HUES64 (cell line): ENCODE measurements around the gene SMPX.

Source experiments
- H3K27ac ChIP-seq: 2 replicates; pipeline ENCODE4 v1.7.0; 2013; ENCODE audit warnings: low read depth, low read length, inconsistent platforms
- H3K27me3 ChIP-seq: 2 replicates; pipeline ENCODE4 v1.6.1; 2013; ENCODE audit warnings: mild to moderate bottlenecking, low read length; ENCODE audit not compliant: insufficient read depth
- H3K36me3 ChIP-seq: 2 replicates; pipeline ENCODE4 v1.6.1; 2013; ENCODE audit warnings: mild to moderate bottlenecking, low read length; ENCODE audit not compliant: insufficient read depth
- H3K4me1 ChIP-seq: 2 replicates; pipeline ENCODE4 v1.6.1; 2013; ENCODE audit warnings: mild to moderate bottlenecking, low read length, moderate library complexity; ENCODE audit not compliant: insufficient read depth
- H3K4me3 ChIP-seq: 2 replicates; pipeline ENCODE4 v1.5.1; 2013; ENCODE audit warnings: mild to moderate bottlenecking, low read length, moderate library complexity
- H3K9ac ChIP-seq: 2 replicates; pipeline ENCODE4 v1.6.1; 2013; ENCODE audit warnings: mild to moderate bottlenecking, low read depth, low read length
- H3K9me3 ChIP-seq: 2 replicates; pipeline ENCODE4 v1.6.1; 2013; ENCODE audit warnings: low read depth, low read length; ENCODE audit not compliant: insufficient read depth
- WGBS: fragments of 150-250, 120-280 bp; methylation state at CpG from one replicate; pipeline ENCODE4 v1.1.7; 2013; ENCODE audit warnings: missing lambda C conversion rate; 5-methylcytosine and 5-hydroxymethylcytosine counted together

The SMPX gene

GRCh38 chrX:21675931-21676330, 82.0 kb downstream of the SMPX start:
- Histone ChIP-seq H3K9me3 (no peaks in the 10 kb centered on the region), H3K36me3 (no peaks in the 10 kb centered on the region), H3K9ac (no peak overlapping the region), H3K4me3 (no peak overlapping the region), H3K27me3 (no peaks in the 10 kb centered on the region), H3K4me1 (no peaks in the 10 kb centered on the region), H3K27ac (no peak overlapping the region)
- 29% methylated on average over 2 of the region's 2 CpGs for WGBS

GRCh38 chrX:21674430-21675186, 83.3 kb downstream of the SMPX start:
- H3K27me3 ChIP-seq, result no peaks in the 10 kb centered on the region
- no peak overlapping the region for H3K9ac ChIP-seq
- H3K9me3 ChIP-seq, result no peaks in the 10 kb centered on the region
- no peak overlapping the region for H3K27ac ChIP-seq
- H3K4me3 ChIP-seq, result no peak overlapping the region
- 92% methylated on average over 3 of the region's 4 CpGs for WGBS
- no peaks in the 10 kb centered on the region for H3K36me3 ChIP-seq
- H3K4me1 ChIP-seq, result no peaks in the 10 kb centered on the region

GRCh38 chrX:21666679-21667078, 91.2 kb downstream of the SMPX start:
- 91% methylated on average over 3 of the region's 4 CpGs for WGBS

GRCh38 chrX:21666252-21666651, 91.7 kb downstream of the SMPX start:
- Histone ChIP-seq H3K4me1 (no peaks in the 10 kb centered on the region), H3K27me3 (no peaks in the 10 kb centered on the region), H3K4me3 (no peak overlapping the region), H3K9me3 (no peaks in the 10 kb centered on the region), H3K36me3 (no peaks in the 10 kb centered on the region), H3K27ac (no peak overlapping the region), H3K9ac (no peak overlapping the region)
- 95% methylated on average over 4 of the region's 4 CpGs for WGBS

More at GRCh38 chrX:21666679-21667078, 91.2 kb downstream of the SMPX start:
- Histone ChIP-seq H3K4me3 (no peak overlapping the region), H3K27ac (no peak overlapping the region), H3K27me3 (no peaks in the 10 kb centered on the region), H3K36me3 (no peaks in the 10 kb centered on the region), H3K4me1 (no peaks in the 10 kb centered on the region), H3K9me3 (no peaks in the 10 kb centered on the region), H3K9ac (no peak overlapping the region)

DNA sequence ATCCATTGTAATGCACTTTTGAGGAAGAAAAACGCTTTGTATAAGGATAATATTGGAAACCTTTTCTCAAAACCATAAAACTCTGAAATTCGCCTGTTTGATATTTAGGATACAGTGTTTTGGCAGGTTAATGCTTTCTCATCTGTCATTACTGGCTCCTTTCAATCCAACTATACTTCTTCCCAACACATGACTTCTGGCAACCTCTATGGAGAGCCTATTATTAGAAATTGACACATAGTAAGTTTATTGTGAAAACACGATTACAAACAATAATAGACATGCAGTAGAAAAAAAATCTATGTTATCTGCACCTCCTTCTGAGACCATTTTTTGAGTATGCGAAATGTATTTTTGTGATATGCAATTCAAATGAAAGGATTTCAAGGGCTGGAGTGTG, 95.2 kb downstream of the SMPX start:
- no peak overlapping the region for H3K9ac ChIP-seq
- no peak overlapping the region for H3K27ac ChIP-seq
- H3K9me3 ChIP-seq, result no peaks in the 10 kb centered on the region
- H3K27me3 ChIP-seq, result 0 out of 2 replicates have a peak, but pooled peaks cover 3% of the 10 kb centered on the region
- H3K4me3 ChIP-seq, result no peak overlapping the region
- no peaks in the 10 kb centered on the region for H3K36me3 ChIP-seq
- 95% methylated on average over 1 of the region's 4 CpGs for WGBS
- no peaks in the 10 kb centered on the region for H3K4me1 ChIP-seq

- H3K4me1 ChIP-seq, result no peaks in the 10 kb centered on the region
- no peaks in the 10 kb centered on the region for H3K36me3 ChIP-seq
- no peak overlapping the region for H3K4me3 ChIP-seq
- 93% methylated on average over 4 of the region's 6 CpGs for WGBS
- 0 out of 2 replicates have a peak, but pooled peaks cover 3% of the 10 kb centered on the region for H3K27me3 ChIP-seq
- no peak overlapping the region for H3K9ac ChIP-seq
- no peaks in the 10 kb centered on the region for H3K9me3 ChIP-seq
- no peak overlapping the region for H3K27ac ChIP-seq
Observed at GRCh38 chrX:21661316-21661715, 96.6 kb downstream of the SMPX start.

DNA sequence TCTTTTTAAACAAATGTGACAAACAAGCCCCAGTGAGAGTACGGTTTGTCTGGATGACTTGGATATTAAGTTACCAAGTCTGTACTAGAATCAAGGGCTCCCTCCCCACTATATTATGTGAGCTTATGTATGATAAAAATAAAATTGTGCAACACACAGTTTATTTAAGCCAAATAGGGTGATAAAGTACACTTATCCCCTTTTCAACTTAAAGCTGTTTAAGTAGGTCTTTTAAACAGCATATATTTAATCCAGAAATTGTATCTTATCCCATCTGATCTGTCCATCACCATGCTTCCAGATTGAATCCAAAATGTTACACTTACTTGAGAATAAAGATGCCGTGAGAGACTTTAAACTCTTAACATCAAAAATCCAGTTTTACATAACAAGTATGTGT, 97.8 kb downstream of the SMPX start:
- H3K4me1 ChIP-seq, result no peaks in the 10 kb centered on the region
- 100% methylated on average over 1 of the region's 2 CpGs for WGBS
- no peak overlapping the region for H3K4me3 ChIP-seq
- 0 out of 2 replicates have a peak, but pooled peaks cover 3% of the 10 kb centered on the region for H3K27me3 ChIP-seq
- H3K36me3 ChIP-seq, result no peaks in the 10 kb centered on the region
- H3K9me3 ChIP-seq, result no peaks in the 10 kb centered on the region
- no peak overlapping the region for H3K27ac ChIP-seq
- H3K9ac ChIP-seq, result no peak overlapping the region

- Histone ChIP-seq H3K27ac (no peak overlapping the region), H3K9ac (peak overlapping the region; percentile 67; the same call in 1 of the 2 replicates), H3K4me1 (no peaks in the 10 kb centered on the region), H3K4me3 (peak overlapping the region; percentile 59), H3K36me3 (no peaks in the 10 kb centered on the region), H3K9me3 (no peaks in the 10 kb centered on the region), H3K27me3 (0 out of 2 replicates have a peak, but pooled peaks cover 3% of the 10 kb centered on the region)
- WGBS, result 85% methylated on average over 3 of the region's 3 CpGs
Observed at GRCh38 chrX:21659320-21659719, 98.6 kb downstream of the SMPX start.

DNA sequence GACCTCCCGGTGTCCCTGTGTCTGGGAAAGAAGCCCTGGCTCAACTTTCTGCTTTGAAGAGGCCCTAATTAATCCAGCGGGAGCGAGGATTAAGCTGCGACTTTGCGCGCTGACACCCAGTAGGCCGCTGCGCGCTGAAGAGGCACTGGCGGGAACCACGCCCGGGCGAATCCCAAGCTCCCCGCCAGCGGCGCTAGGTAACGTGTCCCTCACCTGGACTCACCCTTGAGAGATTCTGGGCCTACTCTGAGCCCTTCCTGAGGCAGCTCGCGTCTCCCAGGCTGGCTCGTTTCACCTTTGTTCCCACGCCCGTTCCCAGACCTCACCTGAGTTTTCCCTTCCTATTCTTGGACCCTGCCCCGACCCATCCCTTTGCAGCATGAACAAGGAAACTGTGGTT, 99.2 kb downstream of the SMPX start:
- no peak overlapping the region for H3K27ac ChIP-seq
- 0 out of 2 replicates have a peak, but pooled peaks cover 3% of the 10 kb centered on the region for H3K27me3 ChIP-seq
- WGBS, result 9% methylated on average over 23 of the region's 23 CpGs
- H3K36me3 ChIP-seq, result no peaks in the 10 kb centered on the region
- no peaks in the 10 kb centered on the region for H3K9me3 ChIP-seq
- peak overlapping the region; percentile 59 for H3K4me3 ChIP-seq
- H3K9ac ChIP-seq, result peak overlapping the region; percentile 67
- no peaks in the 10 kb centered on the region for H3K4me1 ChIP-seq

- Histone ChIP-seq H3K27me3 (0 out of 2 replicates have a peak, but pooled peaks cover 3% of the 10 kb centered on the region), H3K4me3 (peak within 1 kb of the TSS; percentile 59), H3K27ac (no peak within 1 kb of the TSS), H3K4me1 (no peaks in the 10 kb centered on the region), H3K9me3 (no peaks in the 10 kb centered on the region), H3K9ac (peak within 1 kb of the TSS; percentile 67), H3K36me3 (no peaks in the 10 kb centered on the region)
- WGBS, result 10% methylated on average over 60 of the region's 60 CpGs
Observed at GRCh38 chrX:21658152-21658737, 99.7 kb downstream of the SMPX start, which contains the start of gene KLHL34. KLHL34 (minus strand) TSS chrX:21658330; CDS start chrX:21657788, 542 bp downstream.

DNA sequence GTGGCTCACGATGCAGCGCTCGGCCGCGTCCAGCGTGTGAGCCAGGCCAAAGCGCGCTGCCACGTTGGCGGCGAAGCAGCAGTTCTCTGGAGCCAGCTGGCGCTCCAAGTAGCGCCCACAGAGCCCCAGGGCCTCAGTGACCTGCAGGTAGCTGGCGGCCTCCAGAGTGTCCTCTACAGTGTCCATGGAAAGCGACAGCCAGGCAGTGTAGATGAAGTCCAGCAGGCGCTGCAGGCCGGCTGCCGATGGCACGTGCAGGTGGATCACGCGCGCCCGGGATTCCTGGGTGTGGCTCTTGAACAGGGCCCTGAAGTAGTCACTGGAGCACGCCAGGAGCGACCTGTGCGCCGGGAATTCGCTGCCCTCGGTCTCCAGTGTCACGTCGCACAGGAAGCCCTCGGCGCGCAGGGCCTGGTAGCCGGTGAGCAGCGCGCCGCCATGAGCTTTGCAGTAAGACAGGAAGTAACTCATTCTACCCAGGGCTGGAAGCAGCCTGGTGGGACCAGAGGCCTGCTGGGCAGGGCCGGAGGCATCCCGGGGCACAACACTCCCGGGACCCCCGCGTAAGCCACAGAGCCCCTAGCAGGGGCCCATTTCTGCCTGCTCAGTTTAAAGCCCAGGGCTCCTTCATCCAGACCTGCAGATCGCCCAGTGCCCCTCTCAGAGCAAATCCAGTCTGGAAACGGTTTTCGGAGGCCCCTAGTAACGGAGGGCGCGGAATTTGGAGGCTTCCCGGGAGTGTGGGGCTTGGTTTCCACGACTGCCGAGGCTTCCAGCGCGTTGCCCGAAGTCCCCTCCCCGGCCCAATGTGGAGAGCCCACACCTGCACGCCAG, 100.4 kb downstream of the SMPX start:
- 87% methylated on average over 57 of the region's 57 CpGs for WGBS
- H3K4me1 ChIP-seq, result no peaks in the 10 kb centered on the region

More for the DNA sequence above, 100.4 kb downstream of the SMPX start:
- Histone ChIP-seq H3K4me3 (peak overlapping the region; percentile 59), H3K9ac (peak overlapping the region; percentile 36; the same call in 1 of the 2 replicates), H3K36me3 (no peaks in the 10 kb centered on the region), H3K9me3 (no peaks in the 10 kb centered on the region), H3K27ac (no peak overlapping the region), H3K27me3 (0 out of 2 replicates have a peak, but pooled peaks cover 3% of the 10 kb centered on the region)
